NCI-H82 treated with DMSO at 0.1 percent for 48 hours (cell line): Measurements from ENCODE around the gene NCOA3.
"Not testable (repeated sequence)": the region's sequence is repeated elsewhere in the genome, so short reads cannot be mapped to it uniquely, and the experiment has no call there.

ENCODE experiments used
- DNase-seq: peaks from one replicate; lab custom pipeline; 2025; ENCODE audit not compliant: unreplicated experiment; lab: John Stamatoyannopoulos, UW

The NCOA3 gene

DNA sequence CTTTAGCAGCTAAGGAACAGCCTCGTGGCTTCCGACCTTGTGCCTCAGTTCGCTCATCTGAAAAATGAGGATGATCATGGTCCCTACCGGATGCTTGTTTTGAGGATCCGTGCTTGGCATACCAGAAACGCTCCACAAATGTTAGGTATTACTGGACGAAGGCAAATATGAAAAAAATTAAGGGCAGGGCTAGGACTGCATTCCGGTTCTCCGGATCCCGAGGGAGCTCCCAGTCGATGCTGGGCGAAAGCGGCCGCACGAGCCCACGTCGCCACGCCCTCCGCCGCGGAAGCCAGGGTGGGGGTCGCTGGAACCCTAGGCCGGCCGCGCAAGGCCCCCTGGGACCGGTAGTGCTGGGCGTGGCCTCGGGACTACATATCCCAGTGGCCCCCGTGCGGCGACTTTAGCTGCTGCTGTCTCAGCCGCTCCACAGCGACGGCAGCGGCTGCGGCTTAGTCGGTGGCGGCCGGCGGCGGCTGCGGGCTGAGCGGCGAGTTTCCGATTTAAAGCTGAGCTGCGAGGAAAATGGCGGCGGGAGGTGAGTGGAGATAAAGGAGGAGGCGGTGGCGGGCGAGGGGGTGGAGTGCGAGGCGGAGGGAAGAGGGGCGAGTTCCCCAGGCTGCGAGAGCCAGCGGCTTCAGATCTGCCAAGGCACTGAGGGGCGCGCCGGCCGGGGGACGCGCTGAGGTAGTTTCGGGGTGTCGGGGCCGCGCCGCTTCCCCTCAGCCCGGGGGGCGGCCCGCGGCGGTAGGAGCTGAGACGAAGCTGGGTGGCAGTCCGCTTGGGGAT lies at the start of gene NCOA3:
TSS of gene NCOA3 (plus strand) at position 406 of the 789 bp plus-strand sequence. CDS start 120,361 bp downstream, outside the sequence.
- peak; percentile 89 for DNase-seq

DNA sequence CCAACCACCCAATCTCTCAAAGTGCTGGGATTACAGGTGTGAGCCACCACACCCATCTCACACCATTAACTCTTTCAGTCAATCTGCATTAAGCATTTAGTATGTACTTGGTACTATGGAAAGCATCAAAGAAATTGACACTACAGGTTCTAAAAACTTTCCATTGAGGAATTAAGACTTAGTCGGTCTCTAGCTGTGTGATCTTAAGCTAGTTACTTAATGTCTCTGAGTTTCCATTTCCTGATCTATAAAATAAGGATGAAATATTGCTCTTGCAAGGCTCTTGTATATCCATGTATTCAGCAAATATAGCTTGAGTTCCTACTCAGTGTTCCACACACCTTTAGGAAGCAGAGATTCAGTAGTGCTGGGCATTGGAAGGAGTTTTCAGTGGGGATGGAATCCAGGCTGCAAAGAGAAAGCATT lies 48.9 kb upstream of the NCOA3 start:
- no peak for DNase-seq

- no peak for DNase-seq
Observed at GRCh38 chr20:47453167-47453782, 48.4 kb upstream of the NCOA3 start.

DNA sequence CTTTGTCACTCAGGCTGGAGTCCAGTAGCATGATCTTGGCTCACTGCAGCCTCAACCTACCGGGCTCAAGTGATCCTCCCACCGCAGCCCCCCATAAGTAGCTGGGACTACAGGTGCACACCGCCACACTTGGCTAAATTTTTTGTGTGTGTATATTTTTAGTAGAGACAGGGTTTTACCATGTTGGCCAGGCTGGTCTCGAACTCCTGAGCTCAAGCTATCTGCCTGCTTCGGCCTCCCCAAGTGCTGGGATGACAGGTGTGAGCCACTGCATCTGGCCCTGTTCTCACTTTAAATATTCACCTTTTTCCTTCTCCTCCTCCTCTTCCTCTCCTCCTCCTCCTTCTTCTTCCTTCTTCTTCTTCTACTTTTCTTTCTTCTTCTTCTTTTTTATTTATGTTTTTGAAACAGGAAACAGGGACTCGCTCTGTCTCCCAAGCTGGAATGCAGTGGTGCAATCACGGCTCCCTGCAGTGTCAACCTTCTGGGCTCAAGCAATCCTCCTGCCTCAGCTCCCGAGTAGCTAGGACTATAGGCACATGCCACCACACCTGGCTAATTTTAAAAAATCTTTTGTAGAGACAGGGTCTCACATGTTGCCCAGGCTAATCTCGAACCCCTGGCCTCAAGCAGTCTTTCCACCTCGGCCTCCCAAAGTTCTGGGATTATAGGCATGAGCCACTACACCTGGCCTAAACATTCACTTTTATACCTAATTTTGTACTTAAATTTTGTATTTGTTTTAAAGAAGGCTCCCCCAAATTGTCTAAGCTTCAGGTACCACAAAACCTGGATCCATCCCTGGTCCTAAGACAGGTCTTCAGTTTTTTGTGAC lies 47.2 kb upstream of the NCOA3 start:
- no peak for DNase-seq

DNA sequence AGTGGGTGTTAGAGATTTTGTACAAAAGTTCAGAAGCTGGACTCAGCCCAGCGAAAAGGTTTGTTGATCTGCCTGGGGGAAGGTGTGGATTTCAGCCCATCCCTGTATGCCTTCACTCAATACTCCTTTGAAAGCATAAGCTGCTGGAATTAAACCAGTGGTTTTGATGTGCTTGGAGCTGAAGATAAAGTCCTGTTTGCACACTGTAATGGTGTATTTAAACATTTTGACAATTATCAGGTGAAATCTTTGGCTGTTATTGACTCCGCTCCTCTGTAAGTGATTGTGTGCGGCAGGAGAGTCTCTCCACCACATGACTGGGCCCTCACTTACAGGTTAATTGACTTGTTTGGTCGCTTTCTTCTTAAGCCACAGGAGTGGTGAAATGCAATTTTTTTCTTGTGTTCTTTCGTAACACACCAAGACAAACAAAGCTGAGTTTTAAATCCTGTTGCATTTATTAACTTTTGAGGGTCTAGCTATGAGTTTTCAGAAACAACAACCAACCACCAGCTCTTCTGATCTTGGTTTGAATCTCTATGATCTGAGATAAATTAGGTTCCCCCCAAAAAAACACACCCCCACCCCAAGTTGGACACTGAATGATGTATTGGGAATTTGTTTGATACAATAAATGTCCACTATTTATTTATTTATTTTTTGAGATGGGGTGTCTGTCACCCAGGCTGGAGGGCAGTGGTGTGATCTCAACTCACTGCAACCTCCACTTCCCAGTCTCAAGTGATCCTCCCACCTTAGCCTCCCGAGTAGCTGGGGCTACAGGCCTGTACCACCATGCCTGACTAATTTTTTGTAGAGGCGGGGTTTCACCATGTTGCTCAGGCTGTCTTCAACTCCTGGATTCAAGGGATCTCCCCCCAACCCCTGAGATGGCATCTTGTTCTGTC lies 46.3 kb upstream of the NCOA3 start:
- DNase-seq = no peak

DNA sequence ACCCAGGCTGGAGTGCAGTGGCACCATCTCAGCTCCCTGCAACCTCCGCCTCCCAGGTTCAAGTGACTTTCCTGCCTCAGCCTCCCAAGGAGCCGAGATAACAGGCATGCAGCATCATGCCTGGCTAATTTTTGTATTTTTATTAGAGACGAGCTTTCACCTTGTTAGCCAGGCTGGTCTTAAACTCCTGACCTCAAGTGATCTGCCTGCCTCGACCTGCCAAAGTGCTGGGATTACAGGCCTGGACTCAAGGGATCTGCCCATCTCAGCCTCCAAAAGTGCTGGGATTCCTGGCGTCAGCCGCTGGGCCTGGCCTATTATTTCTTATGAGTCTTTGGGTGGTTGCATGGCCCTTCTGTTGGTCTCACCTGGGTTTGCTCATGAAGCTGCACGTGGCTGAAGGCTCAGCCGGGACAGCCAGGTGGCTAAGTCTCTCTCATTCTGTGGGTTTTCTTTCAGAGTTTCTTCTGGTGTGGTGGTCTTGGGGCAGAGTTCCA lies 45.6 kb upstream of the NCOA3 start:
- no peak for DNase-seq

GRCh38 chr20:47456952-47457724 lies 44.5 kb upstream of the NCOA3 start:
- no peak for DNase-seq

DNA sequence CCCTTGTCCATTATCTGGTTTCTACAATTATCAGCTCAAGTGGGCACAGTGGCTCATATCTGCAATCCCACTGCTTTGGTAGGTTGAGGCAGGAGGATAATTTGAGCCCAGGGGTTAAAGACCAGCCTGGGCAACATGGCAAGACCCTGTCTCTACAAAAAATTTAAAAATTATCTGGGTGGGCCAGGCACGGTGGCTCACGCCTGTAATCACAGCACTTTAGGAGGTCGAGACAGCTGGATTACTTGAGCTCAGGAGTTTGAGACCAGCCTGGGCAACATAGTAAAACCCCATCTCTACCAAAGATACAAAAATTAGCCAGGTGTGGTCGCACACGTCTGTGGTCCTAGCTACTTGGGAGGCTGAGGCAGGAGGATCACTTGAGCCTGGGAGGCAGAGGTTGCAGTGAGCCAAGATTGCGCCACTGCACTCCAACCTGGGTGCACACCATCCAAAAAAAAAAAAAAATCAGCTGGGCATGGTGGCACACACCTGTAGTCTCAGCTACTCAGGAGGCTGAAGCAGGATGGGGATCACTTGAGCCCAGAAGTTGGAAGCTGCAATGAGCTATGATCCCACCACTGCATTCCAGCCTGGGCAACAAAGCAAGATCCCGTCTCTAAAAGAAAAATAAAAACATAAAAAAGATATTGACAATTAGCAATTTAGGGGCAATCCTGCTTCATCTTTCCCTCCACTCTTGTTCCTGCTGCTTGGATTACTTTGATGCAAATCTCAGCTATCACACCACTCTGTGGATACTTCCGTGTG lies 43.2 kb upstream of the NCOA3 start:
- DNase-seq = not testable (repeated sequence)

GRCh38 chr20:47459344-47460073 lies 42.2 kb upstream of the NCOA3 start:
- no peak for DNase-seq

GRCh38 chr20:47460761-47461112 lies 41.0 kb upstream of the NCOA3 start:
- not testable (repeated sequence) for DNase-seq

- no peak for DNase-seq
Observed at GRCh38 chr20:47461120-47461685, 40.5 kb upstream of the NCOA3 start.

- not testable (repeated sequence) for DNase-seq
Observed at GRCh38 chr20:47461906-47462305, 39.8 kb upstream of the NCOA3 start.

GRCh38 chr20:47464380-47465101 lies 37.1 kb upstream of the NCOA3 start:
- peak; percentile 16 for DNase-seq

DNA sequence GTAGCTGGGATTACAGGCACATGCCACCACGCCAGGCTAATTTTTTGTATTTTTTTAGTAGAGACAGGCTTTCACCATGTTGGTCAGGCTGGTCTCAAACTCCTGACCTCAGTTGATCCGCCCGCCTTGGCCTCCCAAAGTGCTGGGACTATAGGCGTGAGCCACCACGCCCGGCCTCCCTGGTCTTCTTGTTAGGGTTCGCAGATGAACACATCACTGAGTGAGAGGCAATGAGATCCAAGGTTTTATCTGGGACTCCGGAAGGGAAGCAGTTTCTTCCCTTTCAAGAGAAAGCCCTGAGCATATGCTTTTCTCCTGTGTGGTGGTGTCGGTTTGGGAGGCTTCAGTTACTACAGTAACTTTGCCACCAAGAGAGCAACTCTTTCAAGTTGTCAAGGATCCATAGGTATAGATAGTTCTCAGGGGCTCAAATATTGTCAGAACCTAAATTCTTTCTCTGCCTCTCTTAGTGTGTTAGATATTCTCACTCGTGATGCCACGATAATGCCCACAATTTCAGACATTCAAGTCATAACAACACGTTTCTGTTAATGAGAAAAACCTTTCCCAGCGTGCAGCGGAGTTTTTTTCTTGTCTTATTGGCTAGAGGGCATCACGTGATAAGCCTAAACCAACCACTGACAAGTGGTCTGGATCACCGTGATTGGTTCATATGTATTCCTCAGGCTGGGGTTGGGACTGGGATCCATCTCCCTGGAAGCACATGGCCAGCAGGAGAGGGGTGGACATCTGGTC lies 36.2 kb upstream of the NCOA3 start:
- no peak for DNase-seq

- no peak for DNase-seq
Observed at GRCh38 chr20:47466213-47466612, 35.5 kb upstream of the NCOA3 start.

DNA sequence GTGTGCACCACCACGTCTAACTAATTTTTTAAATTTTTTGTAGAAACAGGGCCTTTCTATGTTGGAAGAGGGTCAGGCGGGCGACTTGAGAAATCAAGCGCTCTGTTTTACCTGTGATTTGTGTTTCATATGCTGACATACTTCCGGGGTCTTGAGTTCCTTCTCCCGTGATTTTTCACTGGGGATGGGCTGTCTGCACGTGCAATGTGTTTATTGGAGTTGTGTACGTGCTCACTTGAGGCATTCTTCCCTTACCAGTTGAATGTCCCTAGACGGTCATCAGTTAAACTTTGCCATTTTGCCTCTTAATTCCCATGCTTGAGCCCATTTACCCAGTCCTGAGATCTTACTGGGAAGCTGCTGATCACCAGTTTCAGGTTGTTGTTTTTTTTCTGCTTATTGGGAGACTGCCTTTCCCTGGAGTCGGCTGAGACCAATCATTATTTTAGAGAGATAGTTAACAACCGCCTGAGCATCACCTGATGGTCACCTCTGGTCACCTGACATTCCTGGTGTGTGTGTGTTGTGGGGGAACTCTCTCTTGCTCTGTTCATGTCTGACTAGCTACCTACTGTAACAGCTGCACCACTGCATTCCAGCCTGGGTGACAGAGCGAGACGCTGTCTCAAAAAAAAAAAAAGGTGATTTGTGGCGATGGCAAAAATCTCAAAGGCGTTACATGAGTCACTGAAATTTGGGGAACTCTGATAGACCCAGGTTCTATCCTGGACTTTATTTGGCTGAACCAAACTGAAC lies 34.8 kb upstream of the NCOA3 start:
- no peak for DNase-seq
